ENCODE measurements around the gene PRICKLE1.

PRICKLE1 gene

DNA sequence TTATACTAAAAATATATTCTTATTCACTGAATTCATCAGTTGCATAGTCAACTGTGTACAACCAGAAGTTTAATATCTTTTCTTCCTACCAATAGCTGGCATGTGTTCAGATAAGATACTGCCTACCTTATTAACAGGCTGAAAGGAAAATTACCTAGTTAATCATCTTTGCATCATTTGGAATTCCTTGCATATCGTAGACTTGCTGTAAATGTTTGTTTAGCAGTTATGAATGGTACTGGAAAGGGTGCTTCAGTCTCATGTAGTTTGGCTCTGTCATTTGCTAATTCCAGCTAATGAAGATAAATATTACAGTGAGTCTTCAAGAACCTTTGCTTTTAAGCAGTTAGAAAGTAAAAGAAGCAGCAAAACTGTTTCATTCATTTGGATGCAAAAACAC, 179.2 kb downstream of the PRICKLE1 start:
- H3K4me3 ChIP-seq (ENCODE audit: low read depth, low read length): no peak overlapping the region
- TF ChIP-seq, protein P1, sequence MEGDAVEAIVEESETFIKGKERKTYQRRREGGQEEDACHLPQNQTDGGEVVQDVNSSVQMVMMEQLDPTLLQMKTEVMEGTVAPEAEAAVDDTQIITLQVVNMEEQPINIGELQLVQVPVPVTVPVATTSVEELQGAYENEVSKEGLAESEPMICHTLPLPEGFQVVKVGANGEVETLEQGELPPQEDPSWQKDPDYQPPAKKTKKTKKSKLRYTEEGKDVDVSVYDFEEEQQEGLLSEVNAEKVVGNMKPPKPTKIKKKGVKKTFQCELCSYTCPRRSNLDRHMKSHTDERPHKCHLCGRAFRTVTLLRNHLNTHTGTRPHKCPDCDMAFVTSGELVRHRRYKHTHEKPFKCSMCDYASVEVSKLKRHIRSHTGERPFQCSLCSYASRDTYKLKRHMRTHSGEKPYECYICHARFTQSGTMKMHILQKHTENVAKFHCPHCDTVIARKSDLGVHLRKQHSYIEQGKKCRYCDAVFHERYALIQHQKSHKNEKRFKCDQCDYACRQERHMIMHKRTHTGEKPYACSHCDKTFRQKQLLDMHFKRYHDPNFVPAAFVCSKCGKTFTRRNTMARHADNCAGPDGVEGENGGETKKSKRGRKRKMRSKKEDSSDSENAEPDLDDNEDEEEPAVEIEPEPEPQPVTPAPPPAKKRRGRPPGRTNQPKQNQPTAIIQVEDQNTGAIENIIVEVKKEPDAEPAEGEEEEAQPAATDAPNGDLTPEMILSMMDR (IDR thresholded peaks at IDR 0.05; ENCODE audit: low read depth, low read length, missing control alignments): no peak
- DNase-seq (ENCODE audit: low read depth): no peak

- no peak overlapping the region for H3K4me3 ChIP-seq (ENCODE audit: low read depth, low read length)
- TF ChIP-seq, protein P1 (IDR thresholded peaks at IDR 0.05; ENCODE audit: low read depth, low read length, missing control alignments): no peak
- no peak for DNase-seq (ENCODE audit: low read depth)
These were observed 180.1 kb downstream of the PRICKLE1 start for GRCh38 chr12:42409471-42409870.

DNA sequence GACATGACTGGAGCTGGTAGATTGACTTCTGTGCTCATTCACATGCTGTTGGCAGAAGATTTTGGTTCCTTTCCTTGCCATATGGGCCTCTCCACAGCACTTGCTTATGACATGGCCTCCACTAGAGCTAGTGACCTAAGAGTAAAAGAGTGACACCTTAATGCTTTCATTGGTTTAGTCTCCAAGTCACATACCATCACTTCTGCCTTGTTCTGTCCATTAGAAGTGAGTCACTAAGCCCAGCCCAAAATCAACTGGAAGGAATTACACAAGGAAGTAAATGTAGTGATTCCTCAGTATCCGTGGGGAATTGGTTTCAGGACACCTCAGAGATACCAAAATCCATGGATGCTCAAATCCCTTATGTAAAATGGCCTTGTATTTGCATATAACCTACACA, 182.2 kb downstream of the PRICKLE1 start:
- H3K4me3 ChIP-seq (ENCODE audit: low read depth, low read length): no peak overlapping the region
- no peak for DNase-seq (ENCODE audit: low read depth)
- TF ChIP-seq, protein P1 (IDR thresholded peaks at IDR 0.05; ENCODE audit: low read depth, low read length, missing control alignments): no peak
